A673 (cell line): ENCODE measurements around the gene TBL1X. TPM values are rescaled to one million over a fixed set of nuclear protein-coding genes. Genes with fewer than 3 reads are reported as not detected.
"Not testable (repeated sequence)": the region's sequence is repeated elsewhere in the genome, so short reads cannot be mapped to it uniquely, and the experiment has no call there.

Source experiments
- BruUV-seq: library from RNA; stranded (reverse); fragments of 400-500 nt; replicated peaks from 2 replicates; lab custom pipeline; 2021; lab: Mats Ljungman, UMichigan
- CTCF ChIA-PET: fragments of 300-600 bp; sonication (Branson Sonifier 250); formaldehyde crosslinking; loops from one replicate; lab custom pipeline; 2022; ENCODE audit warnings: antibody characterized with exemption; lab: Charles Lee
- POLR2A ChIA-PET: fragments of 300-600 bp; sonication (Branson Sonifier 250); formaldehyde crosslinking; loops from one replicate; lab custom pipeline; 2022; ENCODE audit warnings: antibody characterized with exemption; ENCODE audit not compliant: low non-redundant PET; lab: Charles Lee
- DNase-seq: peaks from one replicate; pipeline ENCODE4 v3.0.0-alpha.2; 2015; ENCODE audit warnings: low spot score
- H3K27ac ChIP-seq: fragments of 200-600 bp; sonication (generic); 2 replicates; pipeline ENCODE4 v1.5.1; 2016; ENCODE audit warnings: mixed run types, low read depth, mild to moderate bottlenecking, mixed read lengths, antibody characterized with exemption, low read length; ENCODE audit not compliant: poor library complexity, severe bottlenecking
- H3K27me3 ChIP-seq: fragments of 200-600 bp; sonication (generic); replicated peaks from 2 replicates; pipeline ENCODE4 v1.6.1; 2017; ENCODE audit warnings: mixed run types, low read depth, mild to moderate bottlenecking, mixed read lengths, antibody characterized with exemption, low read length; ENCODE audit not compliant: insufficient read depth, poor library complexity
- H3K36me3 ChIP-seq: fragments of 200-600 bp; sonication (generic); 2 replicates; pipeline ENCODE4 v1.6.1; 2016; ENCODE audit warnings: mixed run types, mild to moderate bottlenecking, mixed read lengths, antibody characterized with exemption, low read length; ENCODE audit not compliant: insufficient read depth, poor library complexity, severe bottlenecking
- H3K4me1 ChIP-seq: fragments of 200-600 bp; sonication (generic); 2 replicates; pipeline ENCODE4 v1.6.1; 2017; ENCODE audit warnings: mixed run types, mild to moderate bottlenecking, mixed read lengths, antibody characterized with exemption, low read length; ENCODE audit not compliant: insufficient read depth, poor library complexity, severe bottlenecking
- H3K4me3 ChIP-seq: fragments of 200-600 bp; sonication (generic); 2 replicates; pipeline ENCODE4 v1.5.1; 2016; ENCODE audit warnings: low read depth, mixed run types, mild to moderate bottlenecking, mixed read lengths, low read length; ENCODE audit not compliant: poor library complexity, severe bottlenecking
- H3K9me3 ChIP-seq: fragments of 200-600 bp; sonication (generic); 2 replicates; pipeline ENCODE4 v1.6.1; 2016; ENCODE audit warnings: mixed run types, low read depth, mild to moderate bottlenecking, mixed read lengths, antibody characterized with exemption, low read length; ENCODE audit not compliant: poor library complexity, severe bottlenecking
- CTCF ChIP-seq: fragments of 300-800, 200-600 bp; sonication (generic); conservative IDR thresholded peaks from 2 replicates; pipeline ENCODE4 v1.5.1; 2017; ENCODE audit warnings: low read depth, mild to moderate bottlenecking, antibody characterized with exemption, low read length, moderate library complexity, mixed read lengths
- EZH2 ChIP-seq: fragments of 200-600 bp; sonication (generic); IDR thresholded peaks from 2 replicates; pipeline ENCODE4 v1.6.1; 2017; ENCODE audit warnings: borderline replicate concordance, low read depth, mild to moderate bottlenecking, mixed read lengths, antibody characterized with exemption, low read length; ENCODE audit not compliant: poor library complexity, severe bottlenecking
- intact Hi-C: fragments of 100-400 bp; cut with micrococcal nuclease; formaldehyde crosslinking; loops from one replicate; pipeline ENCODE4 v1.10.0; 2022; ENCODE audit not compliant: unreplicated experiment
- total RNA-seq: library from RNA; stranded (reverse); gene quantifications from 2 replicates; pipeline ENCODE4 v1.2.3, GENCODE V29; 2021

The TBL1X gene
- total RNA-seq, 1 experiment from 2014 or later, result 26.9 TPM

GRCh38 chrX:9431281-9431680 is 33.6 kb upstream of the TBL1X start:
- intact Hi-C loops, result no loop called here
- no peaks in the 10 kb centered on the region for H3K27me3 ChIP-seq
- no peak overlapping the region for H3K4me3 ChIP-seq
- TF ChIP-seq EZH2 (no peak), CTCF (no peak)
- no peak overlapping the region for H3K27ac ChIP-seq
- DNase-seq, result no peak
- no peaks in the 10 kb centered on the region for H3K9me3 ChIP-seq
- CTCF ChIA-PET, result no interaction called here
- no TSS peak for BruUV-seq
- POLR2A ChIA-PET, result no interaction called here
- H3K4me1 ChIP-seq, result peaks cover 6% of the 10 kb centered on the region
- H3K36me3 ChIP-seq, result no peaks in the 10 kb centered on the region

- DNase-seq, result no peak
- POLR2A ChIA-PET, result no interaction called here
- no peaks in the 10 kb centered on the region for H3K36me3 ChIP-seq
- H3K27me3 ChIP-seq, result no peaks in the 10 kb centered on the region
- peaks cover 6% of the 10 kb centered on the region for H3K4me1 ChIP-seq
- H3K27ac ChIP-seq, result no peak overlapping the region
- no peak for TF ChIP-seq CTCF
- no peak for TF ChIP-seq EZH2
- intact Hi-C loops, result no loop called here
- BruUV-seq, result no TSS peak
- CTCF ChIA-PET, result no interaction called here
- no peak overlapping the region for H3K4me3 ChIP-seq
- no peaks in the 10 kb centered on the region for H3K9me3 ChIP-seq
Observed at GRCh38 chrX:9433596-9433995, 31.3 kb upstream of the TBL1X start.

- no TSS peak for BruUV-seq
- no peak for DNase-seq
- ChIA-PET CTCF (no interaction called here), POLR2A (no interaction called here)
- Histone ChIP-seq H3K27ac (no peak overlapping the region), H3K9me3 (no peaks in the 10 kb centered on the region), H3K4me1 (peaks cover 6% of the 10 kb centered on the region), H3K4me3 (no peak overlapping the region), H3K36me3 (no peaks in the 10 kb centered on the region), H3K27me3 (no peaks in the 10 kb centered on the region)
- TF ChIP-seq CTCF (no peak), EZH2 (no peak)
- intact Hi-C loops, result no loop called here
Observed at GRCh38 chrX:9434051-9434550, 30.8 kb upstream of the TBL1X start.

GRCh38 chrX:9435086-9435485 is 29.8 kb upstream of the TBL1X start:
- H3K27me3 ChIP-seq, H3K4me3 ChIP-seq, H3K36me3 ChIP-seq, intact Hi-C loops, BruUV-seq, CTCF ChIA-PET, H3K9me3 ChIP-seq, H3K4me1 ChIP-seq, H3K27ac ChIP-seq, DNase-seq, POLR2A ChIA-PET: not testable (repeated sequence)
